A204.1 (cell line): ENCODE results near the gene ASIC1.

Source experiments
- FAIRE-seq: peaks from 2 replicates; lab custom pipeline; 2012; peaks lifted over from hg19 to GRCh38; lab: Jason Lieb, UNC

The ASIC1 gene

DNA sequence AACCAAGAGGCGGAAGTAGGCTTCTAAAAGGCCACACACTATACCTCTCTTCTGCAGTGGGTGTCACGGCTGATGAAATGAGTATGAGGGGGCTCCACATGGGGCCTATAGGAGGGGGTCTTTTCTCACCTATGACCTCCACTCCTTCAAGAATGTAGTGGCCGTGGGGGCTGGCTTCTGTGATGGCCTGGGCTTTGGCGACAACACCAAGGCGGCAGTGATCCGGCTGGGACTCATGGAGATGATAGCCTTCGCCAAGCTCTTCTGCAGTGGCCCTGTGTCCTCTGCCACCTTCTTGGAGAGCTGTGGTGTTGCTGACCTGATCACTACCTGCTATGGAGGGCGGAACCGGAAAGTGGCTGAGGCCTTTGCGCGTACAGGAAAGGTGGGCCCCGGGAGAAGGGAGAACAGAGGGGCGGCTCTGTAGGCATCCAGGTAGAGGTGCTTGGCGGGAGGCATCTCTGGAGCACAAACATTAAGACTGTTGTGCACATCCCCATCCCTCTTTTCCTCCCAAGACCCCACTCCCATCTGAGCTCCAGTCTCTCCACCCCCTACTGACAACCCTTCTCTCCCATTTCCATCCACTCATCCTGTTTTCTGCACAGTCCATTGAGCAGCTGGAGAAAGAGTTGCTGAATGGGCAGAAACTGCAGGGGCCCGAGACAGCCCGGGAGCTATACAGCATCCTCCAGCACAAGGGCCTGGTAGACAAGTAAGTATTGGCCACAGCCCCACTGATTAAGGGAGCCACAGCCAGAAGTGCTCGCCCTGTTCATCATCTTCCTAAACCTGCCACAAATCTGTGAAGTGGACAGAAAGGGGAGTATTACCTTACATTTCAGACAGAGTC lies 50.2 kb downstream of the ASIC1 start:
- no peak for FAIRE-seq

DNA sequence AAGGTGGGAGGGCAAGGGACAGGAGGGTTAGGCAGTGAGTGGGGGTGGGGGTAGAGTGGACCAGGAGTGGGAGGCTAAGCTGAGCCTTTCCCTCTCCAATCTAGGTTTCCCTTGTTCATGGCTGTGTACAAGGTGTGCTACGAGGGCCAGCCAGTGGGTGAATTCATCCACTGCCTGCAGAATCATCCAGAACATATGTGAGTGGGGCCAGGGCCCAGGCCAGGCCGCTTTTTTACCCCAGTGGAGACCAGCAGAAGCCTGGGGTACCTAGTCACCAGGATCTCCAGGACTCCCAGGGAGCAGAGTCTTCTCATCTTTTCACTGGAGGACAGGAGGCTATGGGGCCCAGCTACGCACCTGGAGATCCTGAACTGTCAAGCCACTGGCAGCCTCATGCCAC lies 51.9 kb downstream of the ASIC1 start:
- FAIRE-seq, result no peak

DNA sequence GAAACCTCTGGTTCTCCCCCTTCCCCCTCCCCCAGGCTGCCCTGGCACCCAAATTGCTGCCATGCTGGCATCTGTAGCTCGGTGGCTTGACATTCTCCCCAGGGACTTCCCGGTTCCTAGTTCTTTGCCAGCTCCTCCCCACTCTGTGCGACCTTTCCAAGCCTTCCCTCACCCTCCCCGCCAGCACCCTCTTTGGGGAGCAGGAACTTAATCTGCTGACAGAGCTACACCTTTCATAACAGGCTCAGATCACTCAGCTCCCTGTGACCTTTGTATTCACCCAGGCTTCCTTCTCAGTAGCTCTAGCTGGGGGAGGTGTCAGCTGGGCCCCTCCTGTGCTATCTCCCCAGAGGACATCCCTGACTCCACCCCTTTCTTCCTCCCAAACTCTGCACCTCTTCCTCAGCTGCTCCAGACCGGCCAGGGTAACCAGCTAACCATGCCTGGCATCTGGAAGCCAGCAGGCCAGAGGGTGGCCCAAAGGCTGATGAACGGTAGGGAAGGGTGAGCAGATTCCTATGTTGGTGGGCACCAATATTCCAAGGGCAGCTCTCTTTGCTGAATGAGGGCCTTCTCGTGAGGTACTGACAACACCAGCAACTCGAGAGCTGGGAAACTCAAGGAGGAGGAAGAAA lies 52.8 kb downstream of the ASIC1 start:
- FAIRE-seq, result no peak

DNA sequence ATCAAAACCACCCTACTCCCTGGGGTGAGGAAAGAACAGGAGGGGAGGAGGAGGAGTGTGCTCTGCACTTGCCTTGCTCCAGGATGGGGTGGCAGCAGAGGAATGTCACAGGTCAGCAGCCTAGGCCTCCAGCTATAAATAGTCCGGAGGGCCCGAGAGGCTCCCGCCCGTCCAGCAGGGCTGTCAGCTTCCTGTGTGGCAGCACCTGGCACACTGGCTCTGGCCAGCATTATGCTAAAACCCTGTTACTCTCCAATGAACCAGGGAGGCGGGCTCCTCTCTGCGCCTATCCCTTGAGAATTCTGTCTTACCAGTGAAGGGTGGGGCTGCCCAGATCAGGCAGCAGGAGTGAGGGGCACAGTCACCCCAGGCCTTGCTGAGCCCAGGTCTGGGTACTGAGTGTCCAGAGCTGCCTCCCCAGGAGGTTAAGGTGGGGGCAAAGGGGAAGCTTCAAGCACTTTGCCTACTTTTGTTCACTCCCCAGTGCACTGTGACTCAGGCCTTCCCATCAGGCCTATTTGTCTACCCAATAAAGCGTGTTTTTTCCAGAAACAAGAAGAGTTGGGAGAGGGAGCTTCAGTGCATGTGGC lies 53.5 kb downstream of the ASIC1 start:
- no peak for FAIRE-seq

DNA sequence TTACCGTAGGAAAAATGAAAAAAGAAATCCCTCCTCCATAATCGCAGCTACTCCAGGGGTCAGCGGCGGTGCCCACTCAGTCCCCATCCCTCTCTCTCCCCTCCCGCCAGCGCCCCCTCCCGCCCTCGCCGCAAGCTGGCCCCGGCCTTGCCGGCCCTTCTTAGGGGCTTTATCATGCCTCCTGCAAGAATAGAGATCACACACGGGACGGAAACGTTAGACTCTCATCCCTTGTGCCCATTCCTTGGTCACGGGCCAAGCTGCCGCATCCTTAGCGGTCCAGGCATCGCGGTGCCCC lies 53.9 kb downstream of the ASIC1 start:
- FAIRE-seq, result no peak

DNA sequence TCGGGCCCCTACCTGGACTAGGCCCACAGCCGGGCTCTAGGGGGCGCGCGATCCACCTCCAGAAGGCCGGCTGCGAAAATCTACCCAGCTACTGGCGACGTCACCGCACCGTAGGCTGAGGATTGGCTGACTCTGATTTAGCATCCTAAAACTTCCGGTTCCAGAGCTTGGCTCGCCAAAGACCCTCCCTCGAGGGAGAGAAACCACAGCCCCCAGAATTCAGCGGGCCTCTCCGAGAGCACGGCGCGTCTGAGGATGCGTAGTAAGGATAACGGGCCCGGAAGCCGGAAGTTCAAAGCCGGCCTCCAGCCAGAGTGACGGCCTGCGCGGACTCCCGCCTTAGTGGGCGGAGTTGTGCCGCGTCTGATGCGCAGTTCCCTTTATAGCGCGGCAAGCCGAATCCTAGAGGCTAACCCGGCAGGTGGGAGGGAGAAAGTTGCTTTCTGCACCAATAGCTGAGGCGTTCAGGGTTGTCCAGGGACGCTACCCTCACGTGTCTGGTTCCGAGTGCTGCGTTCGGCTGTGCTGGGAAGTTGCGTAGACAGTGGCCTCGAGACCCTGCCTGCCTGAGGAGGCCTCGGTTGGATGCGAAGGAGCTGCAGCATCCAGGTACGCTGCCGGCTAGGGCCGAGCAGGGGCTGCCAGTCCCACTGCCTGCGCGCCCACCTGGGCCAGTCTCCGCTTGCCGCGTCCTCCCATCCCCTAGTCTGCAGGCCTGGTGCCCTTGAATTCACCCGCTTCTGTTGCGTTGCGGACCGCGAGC lies 54.5 kb downstream of the ASIC1 start, which contains the start of gene COX14:
Gene COX14 (plus strand): TSS at position 544 of the 763 bp plus-strand sequence. CDS start 7,808 bp downstream, outside the sequence.
- FAIRE-seq, result peak; percentile 99

DNA sequence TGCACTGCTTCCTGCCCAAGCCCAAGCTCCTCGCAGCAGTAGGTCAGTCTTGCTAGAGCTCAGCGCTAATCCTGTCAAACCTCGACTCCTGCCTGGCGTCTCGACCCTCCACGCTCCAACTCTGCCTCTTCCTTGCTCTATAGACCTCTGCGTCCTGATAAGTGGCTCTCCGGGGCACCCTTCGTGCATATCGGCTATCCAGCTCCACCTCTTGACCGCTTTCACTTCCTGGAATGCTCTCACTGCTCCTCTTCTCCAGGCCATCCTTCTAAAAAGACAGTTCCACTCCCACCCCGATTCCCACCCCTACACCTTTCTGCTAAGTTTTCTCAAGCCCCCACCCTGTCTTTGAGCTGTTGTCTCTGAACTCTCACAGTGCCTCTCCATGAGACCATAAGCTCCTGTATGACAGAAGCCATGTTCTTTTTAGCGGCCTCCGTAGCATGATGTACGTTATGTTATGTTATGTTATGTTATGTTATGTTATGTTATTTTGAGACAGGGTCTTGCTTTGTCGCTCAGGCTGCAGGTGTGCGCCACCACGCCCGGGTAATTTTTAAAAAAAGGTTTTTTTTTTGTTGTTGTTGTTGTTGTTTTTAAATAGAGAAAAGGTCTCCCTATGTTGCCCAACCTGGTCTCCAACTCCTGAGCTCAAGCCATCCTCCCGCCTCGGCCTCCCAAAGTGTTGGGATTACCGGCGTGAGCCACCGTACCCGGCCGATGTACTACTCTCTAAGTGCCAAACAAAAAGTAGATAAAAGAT lies 55.2 kb downstream of the ASIC1 start:
- FAIRE-seq, result no peak

DNA sequence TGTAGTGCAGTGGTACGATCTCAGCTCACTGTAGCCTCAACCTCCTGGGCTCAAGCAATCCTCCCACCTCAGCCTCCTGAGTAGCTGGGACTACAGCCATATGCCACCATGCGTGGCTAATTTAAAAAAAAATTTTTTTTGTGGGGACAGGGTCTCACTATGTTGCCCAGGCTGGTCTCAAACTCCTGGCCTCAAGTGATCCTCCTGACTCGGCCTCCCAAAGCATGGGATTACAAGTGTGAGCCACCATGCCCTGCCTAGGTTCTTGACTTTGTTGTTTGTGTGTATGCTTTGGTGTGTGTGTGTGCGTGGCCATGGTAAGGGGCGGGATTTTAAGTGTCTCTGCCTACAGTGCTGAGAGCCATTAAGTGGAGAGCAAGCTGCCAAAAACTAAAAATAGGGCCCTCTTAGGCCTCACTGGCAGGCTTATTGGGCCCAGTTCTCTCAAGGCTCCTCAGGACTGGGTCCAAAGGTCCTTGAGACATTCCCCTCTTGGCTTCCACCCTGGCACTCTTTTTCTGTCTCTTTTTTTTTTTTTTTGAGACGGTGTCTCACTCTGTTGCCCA lies 59.7 kb downstream of the ASIC1 start:
- no peak for FAIRE-seq

DNA sequence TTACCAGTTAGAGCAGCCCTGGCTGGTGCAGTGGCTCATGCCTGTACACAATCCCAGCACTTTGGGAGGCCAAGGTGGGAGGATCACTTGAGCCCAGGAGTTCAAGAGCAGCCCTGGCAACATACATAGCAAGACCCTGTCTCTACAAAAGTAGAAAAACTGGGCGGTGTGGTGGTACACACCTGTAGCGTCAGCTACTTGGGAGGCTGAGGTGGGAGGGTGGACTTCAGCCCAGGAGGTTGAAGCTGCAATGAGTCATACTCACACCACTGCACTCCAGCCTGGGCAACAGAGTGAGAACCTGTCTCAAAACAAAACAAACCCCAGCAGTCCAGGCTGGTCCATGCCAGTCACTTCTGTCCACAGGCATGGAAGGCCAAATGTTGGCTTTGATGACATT lies 62.0 kb downstream of the ASIC1 start:
- no peak for FAIRE-seq

DNA sequence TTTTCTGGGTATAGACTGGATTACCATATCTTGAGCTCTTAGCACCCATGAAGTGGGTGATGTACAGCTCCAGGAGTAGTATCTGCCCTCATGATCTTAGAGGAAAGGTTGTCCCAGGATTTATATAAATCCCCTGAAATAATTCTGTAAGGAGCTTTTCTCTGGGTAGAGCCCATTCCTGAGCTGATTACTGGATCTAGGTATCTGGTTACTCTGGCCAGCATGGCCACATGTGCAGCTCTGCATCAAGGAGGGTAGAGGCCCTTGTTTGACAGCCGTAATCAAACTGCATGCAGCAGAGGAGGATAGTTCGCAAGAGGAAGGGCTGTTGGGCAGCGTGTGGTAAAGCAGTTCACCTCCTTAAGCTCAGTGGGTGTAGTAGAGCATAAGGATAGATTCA lies 63.1 kb downstream of the ASIC1 start:
- FAIRE-seq, result no peak

DNA sequence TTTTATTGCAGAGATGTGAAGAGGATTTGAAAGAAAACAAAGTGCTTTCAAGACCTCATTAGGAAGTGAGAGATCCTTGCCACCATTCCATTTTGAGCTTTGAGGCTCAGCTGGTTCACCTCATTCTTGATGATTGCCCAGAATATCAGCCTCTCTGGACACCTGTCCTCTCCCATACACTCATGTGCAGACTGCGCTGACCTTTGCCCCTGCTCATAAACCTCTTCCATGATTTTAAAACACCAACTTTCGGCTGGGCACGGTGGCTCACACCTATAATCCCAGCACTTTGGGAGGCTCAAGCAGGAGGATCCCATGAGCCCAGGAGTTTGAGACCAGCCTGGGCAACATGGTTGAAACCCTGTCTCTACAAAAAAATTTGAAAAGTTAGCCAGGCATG lies 63.6 kb downstream of the ASIC1 start:
- no peak for FAIRE-seq

DNA sequence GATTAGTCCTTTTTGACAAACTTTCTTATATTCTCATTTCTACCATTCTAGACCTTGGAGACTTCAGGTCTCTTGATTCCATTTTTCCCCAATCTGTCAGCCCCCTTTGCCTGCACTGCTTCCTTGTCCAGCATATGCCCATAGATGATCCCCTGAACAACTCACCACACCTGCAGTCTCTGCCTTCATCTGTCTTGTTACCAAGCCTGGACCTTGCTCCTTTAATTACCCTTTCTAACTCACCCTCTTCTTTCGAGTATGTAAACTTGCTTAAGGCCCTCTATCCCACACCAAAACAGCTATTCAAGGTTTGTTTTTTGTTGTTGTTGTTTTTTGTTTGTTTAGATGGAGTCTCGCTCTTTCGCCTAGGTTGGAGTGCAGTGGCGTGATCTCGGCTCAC lies 64.2 kb downstream of the ASIC1 start:
- no peak for FAIRE-seq

DNA sequence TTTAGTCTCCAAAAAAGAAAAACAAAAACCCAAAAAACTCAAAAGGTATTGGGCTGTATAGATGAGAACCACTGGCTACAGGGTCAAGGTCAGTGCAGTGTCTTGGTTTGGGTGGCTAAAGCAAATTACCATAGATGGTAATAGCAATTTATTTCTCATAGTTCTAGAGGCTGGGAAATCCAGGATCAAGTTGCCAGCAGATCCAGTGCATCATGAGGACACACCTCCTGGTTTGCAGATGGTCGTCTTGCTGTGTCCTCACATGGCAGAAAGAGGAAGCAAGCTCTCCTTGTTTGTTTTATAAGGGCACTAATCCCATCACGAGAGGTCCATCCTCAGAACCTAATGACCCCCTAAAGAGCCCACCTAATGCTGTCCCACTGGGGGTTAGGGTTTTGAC lies 65.8 kb downstream of the ASIC1 start:
- FAIRE-seq, result no peak

DNA sequence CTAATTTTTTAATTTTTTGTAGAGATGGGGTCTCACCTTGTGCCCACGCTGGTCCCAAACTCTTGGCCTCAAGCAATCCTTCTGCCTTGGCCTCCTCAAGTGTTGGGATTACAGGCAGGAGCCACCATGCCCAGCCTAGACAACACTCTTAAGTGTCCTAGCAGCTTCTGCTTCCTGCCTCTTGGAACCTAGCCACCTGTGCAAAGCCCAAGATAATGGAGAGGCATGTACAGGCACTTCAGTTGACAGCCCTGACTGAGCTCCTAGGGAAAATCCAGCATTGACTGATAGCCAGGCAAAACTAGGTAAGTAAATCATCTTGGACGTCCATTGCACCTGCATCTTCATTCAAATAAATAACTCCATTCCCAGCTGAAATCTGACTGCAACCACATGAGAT lies 70.2 kb downstream of the ASIC1 start:
- no peak for FAIRE-seq

DNA sequence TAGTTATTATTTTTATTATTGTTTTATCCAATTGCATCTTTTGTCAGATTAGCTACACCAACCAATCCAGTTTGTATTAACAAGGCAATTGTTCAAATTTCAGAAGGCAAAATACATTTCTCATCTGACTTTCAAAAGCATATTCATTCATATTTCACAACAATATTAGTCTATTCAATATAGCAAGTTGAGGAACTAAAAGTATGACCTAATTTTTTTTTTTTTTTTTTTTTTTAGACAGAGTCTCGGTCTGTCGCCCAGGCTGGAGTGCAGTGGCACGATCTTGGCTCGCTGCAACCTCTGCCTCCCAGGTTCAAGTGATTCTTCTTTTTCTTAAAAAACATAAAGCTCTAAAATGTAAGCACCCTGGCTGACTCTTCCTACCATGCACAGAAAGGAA lies 71.9 kb downstream of the ASIC1 start:
- no peak for FAIRE-seq

DNA sequence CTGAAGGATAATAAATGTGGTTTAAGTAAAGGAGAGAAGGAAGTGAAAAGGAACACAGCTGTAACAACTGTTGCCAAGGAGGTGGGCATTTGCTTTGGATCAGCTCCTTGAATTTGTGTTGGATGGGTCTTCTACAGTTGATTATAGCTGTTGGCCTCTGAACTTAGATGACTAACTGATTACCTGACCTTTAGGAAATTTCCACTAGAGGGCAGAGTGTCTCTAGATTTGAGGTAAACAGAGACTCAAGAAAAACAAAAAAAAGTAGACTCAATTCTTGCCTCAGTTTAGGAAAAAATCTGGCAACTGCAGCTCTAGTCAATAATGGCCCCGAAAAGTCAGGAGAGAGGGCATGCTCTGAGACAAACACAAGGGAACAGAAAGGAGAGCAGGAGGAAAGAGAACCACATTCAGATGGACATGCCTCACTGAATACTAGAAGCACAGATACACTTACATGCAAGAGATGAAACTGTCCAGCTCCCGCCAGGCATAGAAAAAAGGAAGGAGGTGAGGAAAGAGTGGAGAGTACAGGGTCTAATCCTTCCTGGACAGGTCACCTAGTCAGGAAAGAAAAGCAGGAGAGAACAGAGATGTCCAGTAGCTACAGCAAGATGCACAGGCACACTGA lies 75.2 kb downstream of the ASIC1 start:
- no peak for FAIRE-seq
